Upper lobe of left lung (tissue), 6 donors: ENCODE measurements around the gene TNPO2. TPM values are rescaled to one million over a fixed set of nuclear protein-coding genes. Genes with fewer than 3 reads are reported as not detected.
"Not testable (repeated sequence)": the region's sequence is repeated elsewhere in the genome, so short reads cannot be mapped to it uniquely, and the experiment has no call there.

Experiments
- ATAC-seq, 2 donors: fragments of 200-7000 bp; cut with Tn5 transposase; one replicate each; pipeline ENCODE4 v1.9.1; 2022; ENCODE audit warnings: mild to moderate bottlenecking in 2 of 2, moderate library complexity in 2 of 2; ENCODE audit not compliant: low FRiP score in 2 of 2
- DNase-seq, 2 donors: peaks; one replicate each; pipeline ENCODE4 v3.0.0-alpha.2; 2019 to 2020
- H3K27ac ChIP-seq, 4 donors: fragments of 200-600 bp; sonication (generic); one replicate each; pipeline ENCODE4 v1.5.1; 2016 to 2019
- H3K27me3 ChIP-seq, 4 donors: fragments of 200-600 bp; sonication (generic); one replicate each; pipeline ENCODE4 v1.5.1; 2017 to 2019
- H3K36me3 ChIP-seq, 4 donors: fragments of 200-600 bp; sonication (generic); one replicate each; pipeline ENCODE4 v1.5.1; 2016 to 2019
- H3K4me1 ChIP-seq, 4 donors: fragments of 200-600 bp; sonication (generic); one replicate each; pipeline ENCODE4 v1.5.1; 2018 to 2019
- H3K4me3 ChIP-seq, 4 donors: fragments of 200-600 bp; sonication (generic); one replicate each; pipeline ENCODE4 v1.5.1; 2017 to 2019; ENCODE audit warnings: mild to moderate bottlenecking in 2 of 4, moderate library complexity in 1 of 4
- H3K9me3 ChIP-seq, 4 donors: fragments of 200-600 bp; sonication (generic); one replicate each; pipeline ENCODE4 v1.5.1; 2018 to 2019
- EP300 ChIP-seq, 4 donors: sonication (generic); formaldehyde crosslinking; IDR thresholded peaks; one replicate each; pipeline ENCODE4 v1.5.1; 2017; ENCODE audit warnings: antibody characterized with exemption in 4 of 4, control low read depth in 2 of 4
- POLR2A ChIP-seq, 4 donors: fragments of 450-650 bp; IDR thresholded peaks; one replicate each; pipeline ENCODE4 v1.5.1; 2016 to 2017; ENCODE audit warnings: antibody characterized with exemption in 4 of 4, mild to moderate bottlenecking in 2 of 4
- POLR2AphosphoS5 ChIP-seq, 2 donors: sonication (generic); formaldehyde crosslinking; IDR thresholded peaks; one replicate each; pipeline ENCODE4 v1.5.1; 2017; ENCODE audit warnings: antibody characterized with exemption in 2 of 2
- WGBS, 2 donors: methylation state at CpG; one replicate each; pipeline ENCODE4 v1.1.5; 2017 to 2018; 5-methylcytosine and 5-hydroxymethylcytosine counted together
- total RNA-seq, 6 donors: library from RNA; depleted of rRNA in 4 of 6; stranded (reverse); fragments of >200 nt in 4 of 6; gene quantifications; one replicate each; pipeline versions ENCODE4 v1.1.0 to v1.2.1, GENCODE V29; 2016 to 2021
- TF ChIP-seq, protein P1 (sequence below), 6 experiments: fragments of 450-650 bp in 4 of 6; fragments of 200-600 bp in 2 of 6; sonication (generic) in 2 of 6; IDR thresholded peaks; one replicate each; pipeline ENCODE4 v1.5.1; 2016 to 2019; ENCODE audit warnings: antibody characterized with exemption in 6 of 6
- donor health status: DM: no; HTN: no; CAD: no; lungs with moderate emphysema.
- donor health status: DM: no; HTN: yes; CAD: no; lungs with severe emphysema.

TNPO2 gene
- total RNA-seq, 6 donors from 2014 or later, result 43.5 to 124 (median 46.1) TPM

DNA sequence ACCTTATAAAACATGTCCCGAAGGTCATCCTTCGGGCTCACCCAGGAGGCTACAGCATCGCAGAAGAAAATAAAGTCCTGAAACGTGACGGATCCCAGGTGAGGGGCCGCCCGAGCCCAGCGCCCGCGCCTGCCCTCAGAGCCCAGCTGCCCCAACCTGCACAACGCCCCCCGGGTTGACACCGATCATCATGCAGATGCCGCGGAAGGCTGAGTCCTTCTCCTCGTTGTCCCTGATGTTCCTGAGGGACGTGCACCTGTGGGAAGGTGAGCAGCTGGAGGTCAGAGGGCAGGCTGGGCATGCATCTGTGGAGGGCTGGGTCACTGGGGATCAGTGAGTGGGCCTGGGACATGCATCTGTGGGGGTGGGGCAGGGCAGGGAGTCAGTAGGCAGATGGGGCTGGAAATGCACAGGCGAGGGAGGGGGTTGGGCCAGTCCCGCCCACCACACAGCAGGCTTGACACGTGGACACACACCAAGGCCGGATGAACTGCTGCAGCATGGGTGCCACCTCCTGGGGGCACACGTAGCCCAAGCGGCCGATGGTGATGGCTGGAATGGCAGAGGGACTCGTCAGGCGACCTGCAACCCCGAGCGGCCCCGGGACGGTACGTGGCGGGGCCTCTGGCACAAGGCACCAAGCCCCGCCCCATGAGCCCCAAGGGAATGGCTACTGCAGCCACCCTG, 22.0 kb downstream of the TNPO2 start:
- Histone ChIP-seq H3K4me1 (peaks cover 0 to 9% (median 5%) of the 10 kb centered on the region in 4 donors), H3K27me3 (no peaks in the 10 kb centered on the region), H3K9me3 (no peaks in the 10 kb centered on the region), H3K4me3 (no peak overlapping the region), H3K27ac (no peak overlapping the region), H3K36me3 (peaks cover 38 to 84% (median 64%) of the 10 kb centered on the region in 4 donors)
- 93 to 97% methylated on average over 8 to 20 of the region's 33 CpGs for WGBS, 2 donors
- DNase-seq, result no peak
- no peak for ATAC-seq
- TF ChIP-seq POLR2AphosphoS5 (IDR thresholded peaks at IDR 0.05), result no peak
- TF ChIP-seq, protein P1, sequence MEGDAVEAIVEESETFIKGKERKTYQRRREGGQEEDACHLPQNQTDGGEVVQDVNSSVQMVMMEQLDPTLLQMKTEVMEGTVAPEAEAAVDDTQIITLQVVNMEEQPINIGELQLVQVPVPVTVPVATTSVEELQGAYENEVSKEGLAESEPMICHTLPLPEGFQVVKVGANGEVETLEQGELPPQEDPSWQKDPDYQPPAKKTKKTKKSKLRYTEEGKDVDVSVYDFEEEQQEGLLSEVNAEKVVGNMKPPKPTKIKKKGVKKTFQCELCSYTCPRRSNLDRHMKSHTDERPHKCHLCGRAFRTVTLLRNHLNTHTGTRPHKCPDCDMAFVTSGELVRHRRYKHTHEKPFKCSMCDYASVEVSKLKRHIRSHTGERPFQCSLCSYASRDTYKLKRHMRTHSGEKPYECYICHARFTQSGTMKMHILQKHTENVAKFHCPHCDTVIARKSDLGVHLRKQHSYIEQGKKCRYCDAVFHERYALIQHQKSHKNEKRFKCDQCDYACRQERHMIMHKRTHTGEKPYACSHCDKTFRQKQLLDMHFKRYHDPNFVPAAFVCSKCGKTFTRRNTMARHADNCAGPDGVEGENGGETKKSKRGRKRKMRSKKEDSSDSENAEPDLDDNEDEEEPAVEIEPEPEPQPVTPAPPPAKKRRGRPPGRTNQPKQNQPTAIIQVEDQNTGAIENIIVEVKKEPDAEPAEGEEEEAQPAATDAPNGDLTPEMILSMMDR (IDR thresholded peaks at IDR 0.05), result no peak
- no peak for TF ChIP-seq POLR2A (IDR thresholded peaks at IDR 0.05)
- no peak for TF ChIP-seq EP300 (IDR thresholded peaks at IDR 0.05)

DNA sequence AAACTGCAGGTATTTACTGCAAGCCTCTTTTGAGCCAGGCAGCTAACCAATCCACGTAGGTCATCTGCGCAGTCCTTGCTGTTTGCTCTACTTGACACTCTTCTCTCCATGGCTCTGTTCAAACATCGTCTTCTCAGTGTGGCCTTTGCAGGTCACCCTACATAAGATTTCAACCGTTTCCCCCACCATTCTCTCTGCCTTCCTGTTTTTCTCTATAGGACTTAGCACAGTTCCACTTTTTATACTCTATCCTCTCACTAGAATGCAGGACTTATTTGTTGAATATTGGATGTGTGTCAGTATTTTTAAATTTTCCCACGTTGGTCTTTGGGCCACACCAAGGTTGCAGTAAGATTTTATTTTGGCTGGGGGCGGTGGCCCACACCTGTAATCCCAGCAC, 25.6 kb downstream of the TNPO2 start:
- TF ChIP-seq POLR2A (IDR thresholded peaks at IDR 0.05) (no peak), POLR2AphosphoS5 (IDR thresholded peaks at IDR 0.05) (no peak), EP300 (IDR thresholded peaks at IDR 0.05) (no peak)
- TF ChIP-seq, protein P1 (IDR thresholded peaks at IDR 0.05), result no peak
- H3K27me3 ChIP-seq, result no peaks in the 10 kb centered on the region
- no peaks in the 10 kb centered on the region for H3K9me3 ChIP-seq
- peaks cover 12 to 30% (median 14%) of the 10 kb centered on the region in 4 donors for H3K4me1 ChIP-seq
- H3K27ac ChIP-seq, result no peak overlapping the region
- 79 to 80% methylated on average over 6 of the region's 6 CpGs for whole genome bisulfite sequencing, 2 donors
- H3K36me3 ChIP-seq, result peaks cover 16 to 48% (median 30%) of the 10 kb centered on the region in 4 donors
- DNase-seq (no peak), ATAC-seq (no peak)
- H3K4me3 ChIP-seq, result no peak overlapping the region

DNA sequence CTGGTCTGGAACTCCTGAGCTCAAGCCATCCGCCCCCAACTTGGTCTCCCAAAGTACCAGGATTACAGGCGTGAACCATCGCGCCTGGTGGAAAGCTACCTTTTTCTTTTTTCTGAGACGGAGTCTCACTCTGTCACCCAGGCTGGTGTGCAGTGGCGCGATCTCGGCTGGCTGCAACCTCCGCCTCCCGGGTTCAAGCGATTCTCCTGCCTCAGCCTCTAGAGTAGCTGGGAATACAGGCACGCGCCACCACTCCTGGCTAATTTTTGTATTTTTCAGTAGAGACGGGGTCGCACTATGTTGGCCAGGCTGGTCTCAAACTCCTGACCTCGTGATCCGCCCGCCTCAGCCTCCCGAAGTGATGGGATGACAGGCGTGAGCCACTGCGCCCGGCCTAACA, 26.3 kb downstream of the TNPO2 start:
- not testable (repeated sequence) for DNase-seq, H3K4me3 ChIP-seq, H3K9me3 ChIP-seq, H3K27me3 ChIP-seq, ATAC-seq
- Histone ChIP-seq H3K27ac (peak overlapping the region in 1 of 4 donors; percentile 88), H3K4me1 (peaks cover 12 to 30% (median 14%) of the 10 kb centered on the region in 4 donors), H3K36me3 (peaks cover 12 to 41% (median 23%) of the 10 kb centered on the region in 4 donors)
- WGBS, 2 donors, result 93 to 96% methylated on average over 22 of the region's 22 CpGs

DNA sequence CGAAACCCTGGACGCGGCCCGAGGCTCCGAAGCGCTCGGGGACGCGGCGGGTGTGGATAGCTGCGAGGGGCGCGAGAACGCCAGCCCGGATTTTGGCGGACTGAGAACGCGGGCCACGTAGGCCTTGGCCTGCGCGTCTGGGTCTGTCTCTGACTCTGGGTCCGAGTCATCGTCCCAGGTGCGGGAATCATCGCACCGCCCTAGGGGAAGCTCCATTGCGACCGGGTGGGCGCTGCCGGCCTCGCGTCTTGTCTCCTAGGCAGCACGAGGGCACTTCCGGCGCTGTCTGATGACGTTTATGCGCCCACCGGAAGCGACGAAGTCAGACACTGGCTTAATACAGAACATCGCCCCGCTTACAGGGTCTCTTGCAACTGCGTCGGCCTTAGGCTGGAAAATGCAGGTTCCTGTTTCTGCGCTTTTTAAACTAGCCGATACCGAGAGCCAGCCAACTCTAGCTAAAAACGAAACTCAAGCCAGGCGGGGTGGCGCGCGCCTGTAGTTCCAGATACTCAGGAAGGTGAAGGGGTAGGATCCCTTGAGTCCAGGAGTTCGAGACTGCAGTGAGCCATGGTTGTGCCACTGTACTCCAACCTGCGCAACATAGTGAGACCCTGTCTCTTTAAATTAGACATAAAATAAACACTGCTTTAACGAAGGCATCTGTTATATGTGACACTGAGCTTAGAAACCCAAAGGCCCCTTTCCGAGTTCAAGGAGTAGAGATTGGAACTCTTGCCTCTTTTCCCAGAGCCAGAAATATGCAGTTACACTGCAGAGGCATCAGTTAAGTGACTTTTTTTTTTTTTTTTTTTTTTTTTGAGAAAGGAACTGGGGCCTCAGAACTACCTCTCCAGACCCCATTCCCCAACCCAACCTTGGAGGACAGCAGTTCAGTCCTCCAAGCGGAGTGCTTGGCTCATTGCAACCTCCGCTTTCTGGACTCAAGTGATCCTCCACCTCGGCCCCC, 27.1 kb downstream of the TNPO2 start, which contains the start of gene FBXW9:
Gene FBXW9, minus strand, starts transcription at position 266 of the 970 bp plus-strand sequence. Its CDS starts 50 bp downstream, at position 216.
- H3K4me1 ChIP-seq, result peaks cover 12 to 30% (median 14%) of the 10 kb centered on the region in 4 donors
- H3K36me3 ChIP-seq, result peaks cover 10 to 33% (median 15%) of the 10 kb centered on the region in 4 donors
- peak within 1 kb of the TSS; percentile 82 to 93 (median 87) for H3K27ac ChIP-seq
- H3K4me3 ChIP-seq, result peak within 1 kb of the TSS; percentile 62 to 94 (median 78)
- H3K9me3 ChIP-seq, result no peaks in the 10 kb centered on the region
- ATAC-seq, result peak; percentile 85 to 97
- 10 to 12% methylated on average over 29 to 35 of the region's 59 CpGs for WGBS, 2 donors
- TF ChIP-seq, protein P1 (IDR thresholded peaks at IDR 0.05), result peak in 2 of 6 experiments; percentile 13 to 14
- TF ChIP-seq POLR2A (IDR thresholded peaks at IDR 0.05) (peak in 2 of 4 donors; percentile 25 to 77), POLR2AphosphoS5 (IDR thresholded peaks at IDR 0.05) (peak; percentile 94 to 98), EP300 (IDR thresholded peaks at IDR 0.05) (peak in 1 of 4 donors; percentile 33)
- DNase-seq, result peak; percentile 95
- no peaks in the 10 kb centered on the region for H3K27me3 ChIP-seq

DNA sequence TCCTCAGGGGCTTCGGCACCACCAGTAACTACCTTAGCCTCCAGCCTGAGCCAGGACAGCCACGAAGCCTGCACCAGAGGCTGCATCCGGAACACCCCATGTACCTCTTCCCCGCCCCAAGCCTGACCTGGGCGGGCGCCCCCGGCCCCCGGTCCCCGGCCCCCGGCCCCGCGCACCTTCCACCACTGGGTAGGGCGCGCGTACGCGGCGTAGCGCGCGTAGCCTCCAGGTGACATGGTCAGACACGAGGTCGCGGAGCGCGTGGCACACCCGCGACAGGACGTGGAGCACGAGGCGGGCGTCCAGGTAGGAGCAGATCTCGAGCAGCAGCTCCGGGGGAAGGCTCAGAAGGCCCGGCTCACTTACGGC, 27.8 kb downstream of the TNPO2 start:
- ATAC-seq, result peak; percentile 2 to 15
- H3K27ac ChIP-seq, result peak overlapping the region; percentile 82 to 93 (median 87)

More for the DNA sequence above, 27.8 kb downstream of the TNPO2 start:
- peaks cover 4 to 26% (median 9%) of the 10 kb centered on the region in 4 donors for H3K36me3 ChIP-seq
- H3K4me3 ChIP-seq, result peak overlapping the region; percentile 62 to 94 (median 78)
- H3K27me3 ChIP-seq, result no peaks in the 10 kb centered on the region
- DNase-seq, result peak in 1 of 2 donors; percentile 86
- 4% methylated on average over 26 of the region's 36 CpGs; no CpG with 5 or more reads in 1 of the 2 donors for WGBS, 2 donors
- TF ChIP-seq POLR2AphosphoS5 (IDR thresholded peaks at IDR 0.05) (no peak), EP300 (IDR thresholded peaks at IDR 0.05) (no peak), POLR2A (IDR thresholded peaks at IDR 0.05) (no peak)
- TF ChIP-seq, protein P1 (IDR thresholded peaks at IDR 0.05), result no peak
- H3K9me3 ChIP-seq, result no peaks in the 10 kb centered on the region
- peaks cover 12 to 30% (median 14%) of the 10 kb centered on the region in 4 donors for H3K4me1 ChIP-seq
